H1 (cell line): ENCODE data around the gene UBE2D2. TPM values are rescaled to one million over a fixed set of nuclear protein-coding genes. Genes with fewer than 3 reads are reported as not detected.

ENCODE experiments used
- CTCF ChIP-seq, 3 experiments: IDR thresholded peaks; 1 replicate in 2 of 3; 2 replicates in 1 of 3; pipeline versions ENCODE4 v1.5.1 to v1.6.1; 2011; ENCODE audit warnings: low read length in 3 of 3, mild to moderate bottlenecking in 3 of 3, inconsistent platforms in 2 of 3, low read depth in 1 of 3, moderate library complexity in 1 of 3; ENCODE audit not compliant: insufficient read depth in 1 of 3; ENCODE audit errors: control extremely low read depth in 1 of 3
- POU5F1 ChIP-seq: IDR thresholded peaks from 2 replicates; pipeline ENCODE4 v1.6.1; 2011; ENCODE audit warnings: low read depth, mild to moderate bottlenecking, low read length, moderate library complexity
- RAD21 ChIP-seq, 2 experiments: IDR thresholded peaks in 1 of 2; conservative IDR thresholded peaks in 1 of 2; 2 replicates each; pipeline ENCODE4 v1.6.1; 2011; ENCODE audit warnings: low read depth in 2 of 2, low read length in 2 of 2, improper control_type of control experiment in 1 of 2, inconsistent platforms in 1 of 2, mild to moderate bottlenecking in 1 of 2, moderate library complexity in 1 of 2
- SIRT6 ChIP-seq: IDR thresholded peaks from one replicate; pipeline ENCODE4 v1.7.1; 2012; ENCODE audit warnings: low read length, inconsistent platforms
- ZNF274 ChIP-seq: IDR thresholded peaks from 2 replicates; pipeline ENCODE4 v1.7.0; 2012; ENCODE audit warnings: low read length, borderline replicate concordance; ENCODE audit errors: extremely low read depth
- polyA plus RNA-seq, 7 experiments: library from polyadenylated mRNA; depleted of rRNA in 3 of 7; stranded (reverse) in 5 of 7; unstranded in 2 of 7; fragments of >200 nt in 5 of 7; fragments of 200-250 nt in 2 of 7; gene quantifications; 1 replicate in 5 of 7; 2 replicates in 1 of 7; 4 replicates in 1 of 7; pipeline versions ENCODE4 v1.2.1 to v1.2.3, GENCODE V29; 2011 to 2013; ENCODE audit warnings: missing spikeins in 2 of 7, mixed read lengths in 2 of 7
- total RNA-seq: library from RNA; stranded (reverse); fragmentation: NEBNext Ultra II Directional; extraction: Animal tissue kit (Norgen Biotek cat#: 25700); gene quantifications from 2 replicates; pipeline ENCODE4 v1.2.1, GENCODE V29; 2021

Gene UBE2D2
- total and polyA plus RNA-seq, 2 of the 8 experiments (the other 6 are each of a cell fraction or from before 2014, with no cell fraction given) = 66.9 to 203 TPM

- TF ChIP-seq CTCF (IDR thresholded peaks at IDR 0.05; ENCODE audit: control extremely low read depth in 1 of 3, insufficient read depth in 1 of 3, low read depth in 1 of 3, low read length in 3 of 3) (no peak), ZNF274 (no peak), SIRT6 (no peak), RAD21 (IDR thresholded peaks at IDR 0.05 in 1 of 2, conservative IDR thresholded peaks at IDR 0.05 in 1 of 2; ENCODE audit: low read depth in 2 of 2, low read length in 2 of 2) (no peak), POU5F1 (no peak)
Observed at GRCh38 chr5:139605887-139606286, 44.7 kb downstream of the UBE2D2 start (continued).
